Lower lobe of right lung (tissue), 2 donors: Measurements from ENCODE around the gene MIPEP. TPM values are rescaled to one million over a fixed set of nuclear protein-coding genes. Genes with fewer than 3 reads are reported as not detected.
A peak's percentile ranks its signal among the peaks of the same experiment; 100 is the strongest.

Source experiments
- ATAC-seq, 2 donors: fragments of 200-7000 bp; cut with Tn5 transposase; one replicate each; pipeline ENCODE4 v1.9.1; 2020 to 2022; ENCODE audit warnings: mild to moderate bottlenecking in 2 of 2, moderate library complexity in 2 of 2
- DNase-seq: peaks from one replicate; pipeline ENCODE4 v3.0.0-alpha.2; 2020
- H3K27ac ChIP-seq: fragments of 200-600 bp; one replicate; pipeline ENCODE4 v1.8.0; 2022
- H3K27me3 ChIP-seq: fragments of 200-600 bp; one replicate; pipeline ENCODE4 v1.8.0; 2022; ENCODE audit warnings: low read depth
- H3K36me3 ChIP-seq: fragments of 200-600 bp; one replicate; pipeline ENCODE4 v1.8.0; 2022; ENCODE audit warnings: mild to moderate bottlenecking
- H3K4me1 ChIP-seq: fragments of 200-600 bp; one replicate; pipeline ENCODE4 v1.8.0; 2022
- H3K4me3 ChIP-seq: fragments of 200-600 bp; one replicate; pipeline ENCODE4 v1.8.0; 2022; ENCODE audit warnings: mild to moderate bottlenecking
- H3K9me3 ChIP-seq: fragments of 200-600 bp; one replicate; pipeline ENCODE4 v1.8.0; 2022
- CTCF ChIP-seq: fragments of 200-600 bp; IDR thresholded peaks from one replicate; pipeline ENCODE4 v1.8.0; 2022; ENCODE audit warnings: antibody characterized with exemption, mild to moderate bottlenecking
- intact Hi-C: fragments of 100-400 bp; cut with DNase I; formaldehyde crosslinking; loops from one replicate; pipeline ENCODE4 v1.11.0; 2022
- total RNA-seq: library from RNA; stranded (reverse); fragmentation: NEBNext Ultra II Directional; extraction: Animal tissue kit (Norgen Biotek cat#: 25700); gene quantifications from one replicate; pipeline ENCODE4 v1.2.1, GENCODE V29; 2021
- donor health status: DM: no; HTN: yes; CAD: no; lungs with severe emphysema.

Gene MIPEP
- total RNA-seq, 1 donor from 2014 or later: 18.4 TPM

- H3K36me3 ChIP-seq: no peaks in the 10 kb centered on the region
- H3K27me3 ChIP-seq: no peaks in the 10 kb centered on the region
- DNase-seq (no peak), ATAC-seq (no peak)
- intact Hi-C loops: no loop called here
- H3K4me1 ChIP-seq: peaks cover 19% of the 10 kb centered on the region
- no peak overlapping the region for H3K27ac ChIP-seq
- H3K9me3 ChIP-seq: no peaks in the 10 kb centered on the region
- no peak overlapping the region for H3K4me3 ChIP-seq
- TF ChIP-seq CTCF: no peak
These were observed 92.6 kb downstream of the MIPEP start for GRCh38 chr13:23796551-23796950.

GRCh38 chr13:23794267-23795161, 94.7 kb downstream of the MIPEP start:
- Histone ChIP-seq H3K27me3 (no peaks in the 10 kb centered on the region), H3K36me3 (no peaks in the 10 kb centered on the region), H3K4me3 (no peak overlapping the region), H3K4me1 (peaks cover 19% of the 10 kb centered on the region), H3K9me3 (no peaks in the 10 kb centered on the region), H3K27ac (peak overlapping the region; percentile 26)
- TF ChIP-seq CTCF: no peak
- intact Hi-C loops: no loop called here
- ATAC-seq (peak in 1 of 2 donors; percentile 19), DNase-seq (no peak)

- ATAC-seq: no peak
- H3K4me1 ChIP-seq: peaks cover 19% of the 10 kb centered on the region
- TF ChIP-seq CTCF: no peak
- H3K36me3 ChIP-seq: no peaks in the 10 kb centered on the region
- intact Hi-C loops: no loop called here
- no peaks in the 10 kb centered on the region for H3K9me3 ChIP-seq
- H3K27ac ChIP-seq: peak overlapping the region; percentile 26
- H3K4me3 ChIP-seq: no peak overlapping the region
- DNase-seq: no peak
- no peaks in the 10 kb centered on the region for H3K27me3 ChIP-seq
These were observed 95.5 kb downstream of the MIPEP start for GRCh38 chr13:23793711-23794110.

- no peak overlapping the region for H3K4me3 ChIP-seq
- no peak for TF ChIP-seq CTCF
- H3K27me3 ChIP-seq: no peaks in the 10 kb centered on the region
- intact Hi-C loops: no loop called here
- H3K4me1 ChIP-seq: peaks cover 19% of the 10 kb centered on the region
- no peaks in the 10 kb centered on the region for H3K9me3 ChIP-seq
- DNase-seq (no peak), ATAC-seq (no peak)
- no peak overlapping the region for H3K27ac ChIP-seq
- no peaks in the 10 kb centered on the region for H3K36me3 ChIP-seq
These were observed 96.5 kb downstream of the MIPEP start for GRCh38 chr13:23792680-23793079.

- ATAC-seq (peak in 1 of 2 donors; percentile 64), DNase-seq (no peak)
- intact Hi-C loops: no loop called here
- no peaks in the 10 kb centered on the region for H3K36me3 ChIP-seq
- H3K4me1 ChIP-seq: peaks cover 19% of the 10 kb centered on the region
- no peak overlapping the region for H3K4me3 ChIP-seq
- H3K27ac ChIP-seq: no peak overlapping the region
- H3K27me3 ChIP-seq: no peaks in the 10 kb centered on the region
- H3K9me3 ChIP-seq: no peaks in the 10 kb centered on the region
- TF ChIP-seq CTCF: no peak
These were observed 98.5 kb downstream of the MIPEP start for GRCh38 chr13:23790577-23791170.
